Measurements from ENCODE around the gene WDR54.

- TF ChIP-seq CTCF (IDR thresholded peaks at IDR 0.05; ENCODE audit: low read depth, low read length), result no peak
- no peak for TF ChIP-seq EZH2phosphoT487 (IDR thresholded peaks at IDR 0.05; ENCODE audit: low read depth)
These were observed 8.4 kb upstream of the WDR54 start for GRCh38 chr2:74413001-74413698.
